A673 (cell line): ENCODE measurements around the gene ADAMTS9. TPM values are rescaled to one million over a fixed set of nuclear protein-coding genes. Genes with fewer than 3 reads are reported as not detected.

Experiments used
- BruUV-seq: library from RNA; stranded (reverse); fragments of 400-500 nt; replicated peaks from 2 replicates; lab custom pipeline; 2021; lab: Mats Ljungman, UMichigan
- CTCF ChIA-PET: fragments of 300-600 bp; sonication (Branson Sonifier 250); formaldehyde crosslinking; loops from one replicate; lab custom pipeline; 2022; ENCODE audit warnings: antibody characterized with exemption; lab: Charles Lee
- POLR2A ChIA-PET: fragments of 300-600 bp; sonication (Branson Sonifier 250); formaldehyde crosslinking; loops from one replicate; lab custom pipeline; 2022; ENCODE audit warnings: antibody characterized with exemption; ENCODE audit not compliant: low non-redundant PET; lab: Charles Lee
- DNase-seq: peaks from one replicate; pipeline ENCODE4 v3.0.0-alpha.2; 2015; ENCODE audit warnings: low spot score
- H3K27ac ChIP-seq: fragments of 200-600 bp; sonication (generic); 2 replicates; pipeline ENCODE4 v1.5.1; 2016; ENCODE audit warnings: mixed run types, low read depth, mild to moderate bottlenecking, mixed read lengths, antibody characterized with exemption, low read length; ENCODE audit not compliant: poor library complexity, severe bottlenecking
- H3K27me3 ChIP-seq: fragments of 200-600 bp; sonication (generic); replicated peaks from 2 replicates; pipeline ENCODE4 v1.6.1; 2017; ENCODE audit warnings: mixed run types, low read depth, mild to moderate bottlenecking, mixed read lengths, antibody characterized with exemption, low read length; ENCODE audit not compliant: insufficient read depth, poor library complexity
- H3K36me3 ChIP-seq: fragments of 200-600 bp; sonication (generic); 2 replicates; pipeline ENCODE4 v1.6.1; 2016; ENCODE audit warnings: mixed run types, mild to moderate bottlenecking, mixed read lengths, antibody characterized with exemption, low read length; ENCODE audit not compliant: insufficient read depth, poor library complexity, severe bottlenecking
- H3K4me1 ChIP-seq: fragments of 200-600 bp; sonication (generic); 2 replicates; pipeline ENCODE4 v1.6.1; 2017; ENCODE audit warnings: mixed run types, mild to moderate bottlenecking, mixed read lengths, antibody characterized with exemption, low read length; ENCODE audit not compliant: insufficient read depth, poor library complexity, severe bottlenecking
- H3K4me3 ChIP-seq: fragments of 200-600 bp; sonication (generic); 2 replicates; pipeline ENCODE4 v1.5.1; 2016; ENCODE audit warnings: low read depth, mixed run types, mild to moderate bottlenecking, mixed read lengths, low read length; ENCODE audit not compliant: poor library complexity, severe bottlenecking
- H3K9me3 ChIP-seq: fragments of 200-600 bp; sonication (generic); 2 replicates; pipeline ENCODE4 v1.6.1; 2016; ENCODE audit warnings: mixed run types, low read depth, mild to moderate bottlenecking, mixed read lengths, antibody characterized with exemption, low read length; ENCODE audit not compliant: poor library complexity, severe bottlenecking
- EZH2 ChIP-seq: fragments of 200-600 bp; sonication (generic); IDR thresholded peaks from 2 replicates; pipeline ENCODE4 v1.6.1; 2017; ENCODE audit warnings: borderline replicate concordance, low read depth, mild to moderate bottlenecking, mixed read lengths, antibody characterized with exemption, low read length; ENCODE audit not compliant: poor library complexity, severe bottlenecking
- intact Hi-C: fragments of 100-400 bp; cut with micrococcal nuclease; formaldehyde crosslinking; loops from one replicate; pipeline ENCODE4 v1.10.0; 2022; ENCODE audit not compliant: unreplicated experiment
- total RNA-seq: library from RNA; stranded (reverse); gene quantifications from 2 replicates; pipeline ENCODE4 v1.2.3, GENCODE V29; 2021
- TF ChIP-seq, protein P1 (sequence below): fragments of 300-800, 200-600 bp; sonication (generic); conservative IDR thresholded peaks from 2 replicates; pipeline ENCODE4 v1.5.1; 2017; ENCODE audit warnings: low read depth, mild to moderate bottlenecking, antibody characterized with exemption, low read length, moderate library complexity, mixed read lengths

ADAMTS9 gene
- total RNA-seq, 1 experiment from 2014 or later: 0.26 TPM

DNA sequence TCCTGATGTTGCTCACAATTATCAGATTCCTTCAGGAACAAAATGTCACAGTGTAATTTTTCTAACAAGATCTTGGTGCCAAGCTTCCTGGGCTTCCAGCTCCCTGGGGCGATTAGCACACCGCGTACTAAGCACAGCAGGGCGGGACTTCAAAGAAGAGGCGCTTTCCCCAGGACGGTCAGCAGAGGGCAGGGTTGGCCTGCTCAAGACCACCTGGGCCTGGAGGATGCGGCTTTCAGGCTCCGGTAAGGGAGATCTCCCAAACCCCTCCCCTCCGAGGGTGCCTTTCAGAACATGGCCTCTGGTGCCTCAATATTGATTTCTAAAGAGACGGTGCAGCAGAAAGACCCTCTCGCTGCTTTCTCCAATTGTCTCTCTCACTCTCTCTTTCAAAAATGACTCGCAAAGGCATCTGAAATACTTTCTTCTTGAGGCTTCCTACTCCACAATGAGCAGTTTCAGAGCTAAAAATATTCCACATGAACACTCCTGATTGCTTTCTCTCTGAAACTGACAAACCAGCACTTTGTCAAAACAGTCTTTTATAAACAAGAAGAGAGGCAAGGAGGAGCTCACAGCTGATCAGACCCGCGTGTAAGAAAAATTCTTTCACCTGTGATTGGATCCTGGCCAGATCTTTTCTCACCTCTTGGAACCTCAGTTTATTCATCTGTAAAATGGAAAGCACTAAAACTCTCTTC, 154.0 kb downstream of the ADAMTS9 start:
- H3K4me1 ChIP-seq: no peaks in the 10 kb centered on the region
- no peak overlapping the region for H3K27ac ChIP-seq
- H3K9me3 ChIP-seq: no peaks in the 10 kb centered on the region
- BruUV-seq: no TSS peak
- ChIA-PET CTCF (interaction anchor here (0.5 to 0.9 kb wide), 4 partner anchors 36 to 1277 kb away, joined by 3 to 5 read pairs (median 4); no protein-coding TSS in a partner anchor), POLR2A (no interaction called here)
- intact Hi-C loops: loop anchor here (5.0 kb wide), 3 partner anchors 634 to 904 kb away; no protein-coding TSS in a partner anchor
- no peaks in the 10 kb centered on the region for H3K36me3 ChIP-seq
- DNase-seq: peak; percentile 84
- no peak for TF ChIP-seq EZH2
- TF ChIP-seq, protein P1, sequence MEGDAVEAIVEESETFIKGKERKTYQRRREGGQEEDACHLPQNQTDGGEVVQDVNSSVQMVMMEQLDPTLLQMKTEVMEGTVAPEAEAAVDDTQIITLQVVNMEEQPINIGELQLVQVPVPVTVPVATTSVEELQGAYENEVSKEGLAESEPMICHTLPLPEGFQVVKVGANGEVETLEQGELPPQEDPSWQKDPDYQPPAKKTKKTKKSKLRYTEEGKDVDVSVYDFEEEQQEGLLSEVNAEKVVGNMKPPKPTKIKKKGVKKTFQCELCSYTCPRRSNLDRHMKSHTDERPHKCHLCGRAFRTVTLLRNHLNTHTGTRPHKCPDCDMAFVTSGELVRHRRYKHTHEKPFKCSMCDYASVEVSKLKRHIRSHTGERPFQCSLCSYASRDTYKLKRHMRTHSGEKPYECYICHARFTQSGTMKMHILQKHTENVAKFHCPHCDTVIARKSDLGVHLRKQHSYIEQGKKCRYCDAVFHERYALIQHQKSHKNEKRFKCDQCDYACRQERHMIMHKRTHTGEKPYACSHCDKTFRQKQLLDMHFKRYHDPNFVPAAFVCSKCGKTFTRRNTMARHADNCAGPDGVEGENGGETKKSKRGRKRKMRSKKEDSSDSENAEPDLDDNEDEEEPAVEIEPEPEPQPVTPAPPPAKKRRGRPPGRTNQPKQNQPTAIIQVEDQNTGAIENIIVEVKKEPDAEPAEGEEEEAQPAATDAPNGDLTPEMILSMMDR: peak; percentile 72
- no peak overlapping the region for H3K4me3 ChIP-seq
- H3K27me3 ChIP-seq: no peaks in the 10 kb centered on the region

DNA sequence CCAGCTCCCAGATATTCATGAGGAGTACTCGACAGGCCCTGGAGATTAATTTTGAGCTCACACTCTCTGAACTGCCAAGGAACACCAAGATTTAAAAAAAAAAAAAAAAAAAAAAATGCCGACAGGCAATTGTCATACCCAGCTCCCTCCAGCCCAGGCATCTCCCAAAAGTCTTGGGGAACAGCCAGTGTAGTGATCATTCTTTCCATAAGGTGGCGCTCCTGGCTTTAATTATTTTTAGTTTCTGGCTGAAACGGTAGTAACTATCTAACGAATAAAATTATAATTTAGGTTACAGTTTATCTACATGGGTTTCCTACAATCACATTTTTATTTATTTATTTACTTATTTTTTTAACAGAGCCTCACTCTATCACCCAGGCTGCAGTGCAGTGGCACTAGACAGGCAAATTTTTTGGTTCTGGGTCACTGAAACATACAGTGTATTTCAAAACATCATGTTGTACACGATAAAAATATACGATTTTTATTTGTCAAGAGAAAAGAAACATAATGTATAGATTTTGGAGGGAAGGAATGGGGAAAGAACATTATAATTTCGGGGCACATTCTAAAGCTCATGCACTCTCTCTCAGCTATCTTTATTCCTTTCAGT, 157.3 kb downstream of the ADAMTS9 start:
- intact Hi-C loops: loop anchor here (5.0 kb wide), 3 partner anchors 637 to 907 kb away; no protein-coding TSS in a partner anchor
- DNase-seq: peak; percentile 62

DNA sequence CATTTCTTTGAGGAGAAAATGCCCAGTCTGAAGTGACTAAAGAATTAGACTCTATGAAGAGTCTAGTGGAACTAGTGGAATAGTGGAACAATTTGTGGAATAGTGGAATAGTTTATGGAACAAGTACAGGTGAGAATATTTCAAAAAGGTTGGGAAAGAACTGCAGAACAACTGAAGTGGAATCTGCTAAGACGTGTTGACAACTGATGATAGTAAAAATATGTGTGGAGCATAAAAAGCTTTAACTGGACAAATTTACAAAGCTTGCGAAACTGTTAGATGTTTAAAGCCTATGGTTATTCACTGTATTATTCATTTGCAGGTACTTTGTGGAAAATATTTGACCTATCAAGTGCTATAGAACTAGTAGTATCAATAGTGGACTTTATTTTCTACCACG, 164.5 kb downstream of the ADAMTS9 start:
- no peaks in the 10 kb centered on the region for H3K4me1 ChIP-seq
- H3K36me3 ChIP-seq: no peaks in the 10 kb centered on the region
- no TSS peak for BruUV-seq
- no peak overlapping the region for H3K27ac ChIP-seq
- DNase-seq: no peak
- ChIA-PET CTCF (no interaction called here), POLR2A (no interaction called here)
- no peak for TF ChIP-seq EZH2
- TF ChIP-seq, protein P1: no peak
- H3K27me3 ChIP-seq: no peaks in the 10 kb centered on the region
- no peak overlapping the region for H3K4me3 ChIP-seq
- intact Hi-C loops: no loop called here
- no peaks in the 10 kb centered on the region for H3K9me3 ChIP-seq

More for the DNA sequence above, 157.3 kb downstream of the ADAMTS9 start:
- H3K4me3 ChIP-seq: no peak overlapping the region
- no peaks in the 10 kb centered on the region for H3K27me3 ChIP-seq
- H3K4me1 ChIP-seq: no peaks in the 10 kb centered on the region
- H3K9me3 ChIP-seq: no peaks in the 10 kb centered on the region
- ChIA-PET POLR2A (no interaction called here), CTCF (no interaction called here)
- no TSS peak for BruUV-seq
- no peak for TF ChIP-seq EZH2
- TF ChIP-seq, protein P1: peak; percentile 59
- no peak overlapping the region for H3K27ac ChIP-seq
- no peaks in the 10 kb centered on the region for H3K36me3 ChIP-seq
